GM19193 (cell line): ENCODE data around the gene NDOR1.

Source experiments
- POLR2A ChIP-seq: IDR thresholded peaks from 4 replicates; pipeline ENCODE4 v1.6.1; 2011; ENCODE audit not compliant: insufficient read depth, insufficient read length; ENCODE audit errors: extremely low read depth

The NDOR1 gene

DNA sequence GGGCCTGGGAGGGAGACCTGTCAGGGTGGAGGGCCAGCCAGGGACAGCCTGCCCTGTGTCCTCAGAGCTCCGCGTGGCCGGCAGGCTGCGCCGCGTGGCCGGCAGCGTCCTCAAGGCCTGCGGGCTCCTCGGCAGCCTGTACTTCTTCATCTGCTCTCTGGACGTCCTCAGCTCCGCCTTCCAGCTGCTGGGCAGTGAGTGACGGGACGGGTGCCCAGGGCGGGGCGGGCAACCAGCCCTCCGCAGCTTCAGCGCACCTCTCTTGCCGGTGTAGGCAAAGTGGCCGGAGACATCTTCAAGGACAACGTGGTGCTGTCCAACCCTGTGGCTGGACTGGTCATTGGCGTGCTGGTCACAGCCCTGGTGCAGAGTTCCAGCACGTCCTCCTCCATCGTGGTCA lies 27.0 kb downstream of the NDOR1 start:
- TF ChIP-seq POLR2A, result no peak

DNA sequence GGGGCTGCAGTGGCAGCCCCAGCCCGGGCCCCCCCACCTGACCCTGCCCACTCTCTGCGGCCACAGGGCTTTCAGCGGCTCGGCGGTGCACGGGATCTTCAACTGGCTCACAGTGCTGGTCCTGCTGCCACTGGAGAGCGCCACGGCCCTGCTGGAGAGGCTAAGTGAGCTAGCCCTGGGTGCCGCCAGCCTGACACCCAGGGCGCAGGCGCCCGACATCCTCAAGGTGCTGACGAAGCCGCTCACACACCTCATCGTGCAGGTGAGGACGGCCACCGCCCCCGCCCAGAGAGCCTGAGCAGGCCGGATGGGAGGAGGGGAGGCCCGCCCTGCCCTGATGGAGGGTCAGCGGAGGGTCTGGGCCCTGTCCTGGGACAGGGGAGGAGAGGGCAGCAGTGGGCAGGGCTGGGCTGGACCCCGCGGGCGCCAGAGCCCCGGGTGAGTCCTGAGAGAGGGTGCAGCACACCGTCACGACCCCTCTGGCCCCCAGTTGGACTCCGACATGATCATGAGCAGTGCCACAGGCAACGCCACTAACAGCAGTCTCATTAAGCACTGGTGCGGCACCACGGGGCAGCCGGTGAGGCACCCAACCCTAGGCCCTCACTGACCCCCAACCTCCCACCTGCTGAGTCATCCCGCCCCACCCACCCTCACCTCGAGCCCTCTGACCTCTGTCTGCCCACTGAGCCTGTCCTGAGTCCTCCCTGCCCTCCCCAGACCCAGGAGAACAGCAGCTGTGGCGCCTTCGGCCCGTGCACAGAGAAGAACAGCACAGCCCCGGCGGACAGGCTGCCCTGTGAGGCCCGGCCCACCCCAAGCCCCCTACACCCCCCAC lies 27.9 kb downstream of the NDOR1 start:
- TF ChIP-seq POLR2A, result no peak

GRCh38 chr9:137234055-137234697 lies 28.7 kb downstream of the NDOR1 start:
- TF ChIP-seq POLR2A, result no peak

GRCh38 chr9:137234758-137235423 lies 29.4 kb downstream of the NDOR1 start:
- TF ChIP-seq POLR2A, result no peak

DNA sequence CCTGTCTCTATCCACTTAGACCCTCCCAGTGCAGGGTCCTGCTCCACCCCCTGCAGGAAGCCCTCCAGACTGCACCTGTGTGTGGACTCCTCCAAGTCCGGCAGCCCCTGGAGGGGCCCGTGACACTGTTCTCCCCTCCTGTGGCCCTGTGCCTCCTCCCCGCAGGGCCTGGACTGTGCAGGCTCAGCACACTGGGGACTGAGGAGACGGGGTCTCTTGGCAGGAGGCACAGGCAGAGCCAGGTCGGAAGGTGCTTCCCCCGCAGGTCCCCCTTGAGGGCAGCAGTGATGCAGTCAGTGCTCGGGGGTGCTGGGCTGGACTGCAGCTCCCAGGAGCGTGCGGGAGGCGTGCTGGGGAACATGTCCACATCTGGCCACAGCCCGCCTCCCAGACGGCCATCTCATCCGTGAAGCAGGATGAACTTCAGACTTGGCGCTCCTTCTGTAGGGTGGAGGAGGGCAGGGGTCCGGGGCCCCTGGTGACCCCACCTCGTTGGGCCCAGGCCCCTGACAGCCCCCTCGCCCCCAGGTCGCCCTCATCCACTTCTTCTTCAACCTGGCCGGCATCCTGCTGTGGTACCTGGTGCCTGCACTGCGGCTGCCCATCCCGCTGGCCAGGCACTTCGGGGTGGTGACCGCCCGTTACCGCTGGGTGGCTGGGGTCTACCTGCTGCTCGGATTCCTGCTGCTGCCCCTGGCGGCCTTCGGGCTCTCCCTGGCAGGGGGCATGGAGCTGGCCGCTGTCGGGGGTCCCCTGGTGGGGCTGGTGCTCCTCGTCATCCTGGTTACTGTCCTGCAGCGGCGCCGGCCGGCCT lies 30.1 kb downstream of the NDOR1 start:
- TF ChIP-seq POLR2A, result no peak

DNA sequence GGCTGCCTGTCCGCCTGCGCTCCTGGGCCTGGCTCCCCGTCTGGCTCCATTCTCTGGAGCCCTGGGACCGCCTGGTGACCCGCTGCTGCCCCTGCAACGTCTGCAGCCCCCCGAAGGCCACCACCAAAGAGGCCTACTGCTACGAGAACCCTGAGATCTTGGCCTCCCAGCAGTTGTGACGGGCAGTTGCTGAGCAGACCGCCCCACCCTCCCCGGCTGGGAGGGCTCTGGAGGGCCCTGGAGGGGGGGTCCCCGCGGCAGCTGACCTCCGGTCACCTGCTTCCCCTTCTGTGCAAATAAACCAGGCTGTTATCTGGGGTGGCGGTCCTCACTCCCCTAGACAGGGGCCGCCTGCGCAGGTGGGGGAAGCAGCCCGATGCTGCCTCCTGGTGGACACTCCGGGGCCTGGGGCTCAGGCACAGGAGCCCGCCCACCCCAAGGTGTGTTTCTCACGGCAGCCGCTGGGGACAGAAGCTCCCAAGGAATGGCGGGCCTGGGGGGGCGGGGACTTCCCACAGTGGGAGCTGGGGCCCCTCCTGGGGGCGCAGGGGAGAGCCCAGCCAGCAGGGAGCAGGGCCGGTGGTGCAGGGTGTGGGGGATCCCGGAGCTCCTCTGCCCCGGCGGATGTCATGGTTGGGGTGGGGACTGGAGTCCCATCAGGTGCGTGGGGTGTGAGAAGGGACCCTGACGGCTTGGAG lies 30.9 kb downstream of the NDOR1 start:
- peak; percentile 36 for TF ChIP-seq POLR2A

GRCh38 chr9:137236936-137237421 lies 31.5 kb downstream of the NDOR1 start:
- TF ChIP-seq POLR2A, result no peak

DNA sequence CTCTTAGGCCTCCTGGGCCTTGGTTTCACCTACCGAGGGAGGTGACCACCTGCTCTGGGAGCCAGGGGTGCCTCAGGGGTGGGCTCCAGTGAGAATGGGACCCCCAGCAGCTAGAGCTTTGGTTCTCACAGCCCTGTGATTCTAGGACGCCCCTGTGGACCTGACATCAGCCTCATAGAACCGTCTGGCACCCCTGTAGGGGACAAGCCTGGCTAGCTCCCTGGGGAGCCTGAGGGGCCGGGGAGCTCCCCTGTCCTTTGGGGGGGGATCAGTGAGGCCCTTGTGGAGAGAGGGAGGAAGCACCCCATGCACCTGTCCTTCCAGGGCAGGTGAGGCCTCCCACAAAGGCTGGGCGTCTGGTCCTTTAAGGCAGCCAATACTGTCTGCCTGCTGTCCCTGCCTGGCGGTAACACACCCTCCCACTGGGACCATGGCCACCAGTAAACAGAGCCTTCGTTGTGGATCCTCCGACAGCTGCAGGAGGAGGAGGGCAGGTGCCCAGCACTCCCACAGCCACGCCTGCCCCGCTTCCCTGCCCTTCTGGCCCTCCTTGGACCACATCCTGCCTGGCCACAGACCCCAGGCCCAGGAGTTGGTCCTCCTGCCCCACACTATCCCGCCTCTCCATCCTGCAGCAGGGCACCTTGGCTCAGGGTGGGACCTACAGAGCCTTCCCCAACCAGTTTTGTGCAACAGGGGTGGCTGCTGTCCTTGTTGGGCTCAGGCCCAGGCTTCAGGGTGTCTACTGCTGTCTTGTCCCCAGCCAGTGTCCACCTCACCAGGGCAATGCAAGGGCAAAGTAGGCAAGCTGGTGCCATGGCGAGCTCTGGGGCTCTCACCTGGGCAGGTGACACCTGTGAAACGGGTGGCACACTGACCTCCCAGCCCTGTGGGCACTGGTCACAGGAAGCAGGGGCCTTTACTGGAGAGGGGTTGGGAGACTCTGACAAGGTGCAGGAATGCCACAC lies 32.5 kb downstream of the NDOR1 start:
- no peak for TF ChIP-seq POLR2A

GRCh38 chr9:137240318-137240840 lies 34.9 kb downstream of the NDOR1 start:
- peak; percentile 50 for TF ChIP-seq POLR2A

GRCh38 chr9:137240841-137241489 lies 35.5 kb downstream of the NDOR1 start, which contains the start of gene TUBB4B:
TUBB4B (plus strand) TSS chr9:137241287; CDS start chr9:137241361, 74 bp downstream.
- TF ChIP-seq POLR2A, result peak; percentile 100

GRCh38 chr9:137241490-137242268 lies 36.2 kb downstream of the NDOR1 start:
- no peak for TF ChIP-seq POLR2A
